ENCODE results near the gene KLHDC7A. TPM values are rescaled to one million over a fixed set of nuclear protein-coding genes. Genes with fewer than 3 reads are reported as not detected.

Gene KLHDC7A
- total RNA-seq, 4 donors from 2014 or later, result 0.08 to 0.31 (median 0.23) TPM; not detected in 1

- TF ChIP-seq CTCF (IDR thresholded peaks at IDR 0.05), result no peak
- TF ChIP-seq POLR2AphosphoS5 (IDR thresholded peaks at IDR 0.05), result no peak
- no peak for TF ChIP-seq EP300 (IDR thresholded peaks at IDR 0.05)
- Histone ChIP-seq H3K4me1 (peaks cover 11% of the 10 kb centered on the region), H3K4me3 (no peak overlapping the region), H3K27me3 (peaks cover 43% of the 10 kb centered on the region), H3K9me3 (no peaks in the 10 kb centered on the region), H3K36me3 (no peaks in the 10 kb centered on the region), H3K27ac (no peak overlapping the region)
- peak in 1 of 2 donors; percentile 40 for DNase-seq (ENCODE audit: low spot score in 2 of 2)
- WGBS, result 96% methylated on average over 43 of the region's 57 CpGs
Measured at GRCh38 chr1:18482721-18483425, 2.1 kb downstream of the KLHDC7A start.

GRCh38 chr1:18484276-18484675, 3.5 kb downstream of the KLHDC7A start:
- TF ChIP-seq CTCF (IDR thresholded peaks at IDR 0.05) (no peak), POLR2A (IDR thresholded peaks at IDR 0.05) (no peak), POLR2AphosphoS5 (IDR thresholded peaks at IDR 0.05) (no peak), EP300 (IDR thresholded peaks at IDR 0.05) (no peak)
- peaks cover 43% of the 10 kb centered on the region for H3K27me3 ChIP-seq
- no peak overlapping the region for H3K27ac ChIP-seq
- WGBS, result 90% methylated on average over 3 of the region's 3 CpGs
- H3K36me3 ChIP-seq, result no peaks in the 10 kb centered on the region
- DNase-seq (ENCODE audit: low spot score in 2 of 2), result no peak
- H3K9me3 ChIP-seq, result no peaks in the 10 kb centered on the region
- H3K4me1 ChIP-seq, result peaks cover 11% of the 10 kb centered on the region
- H3K4me3 ChIP-seq, result no peak overlapping the region

- Histone ChIP-seq H3K9me3 (no peaks in the 10 kb centered on the region), H3K36me3 (no peaks in the 10 kb centered on the region), H3K4me3 (no peak overlapping the region), H3K27ac (no peak overlapping the region), H3K4me1 (peaks cover 11% of the 10 kb centered on the region), H3K27me3 (peaks cover 45% of the 10 kb centered on the region)
- TF ChIP-seq CTCF (IDR thresholded peaks at IDR 0.05), result no peak
- DNase-seq (ENCODE audit: low spot score in 2 of 2), result peak in 1 of 2 donors; percentile 36
- WGBS, result 74% methylated on average over 2 of the region's 2 CpGs
Measured at GRCh38 chr1:18484721-18485120, 4.0 kb downstream of the KLHDC7A start.

DNA sequence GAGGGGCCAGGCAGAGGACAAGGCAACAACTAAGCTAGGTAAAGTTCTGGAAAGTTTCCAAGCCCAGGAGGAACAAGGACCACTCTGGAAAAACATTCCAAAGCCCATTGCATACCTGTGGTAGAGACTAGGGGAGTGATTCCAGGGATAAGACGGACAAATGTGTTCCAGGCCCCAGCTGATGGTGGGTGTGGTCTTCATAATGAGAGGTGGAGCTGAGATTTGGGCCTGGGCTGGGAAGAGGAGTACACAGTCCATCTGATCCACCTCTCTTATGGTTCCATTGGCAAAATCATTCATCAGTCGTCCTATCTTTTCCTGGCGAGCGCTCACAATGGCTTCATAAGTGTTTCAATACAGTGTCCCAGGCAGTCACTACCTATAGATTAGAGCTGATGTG, 4.5 kb downstream of the KLHDC7A start:
- 87% methylated on average over 4 of the region's 4 CpGs for WGBS
- Histone ChIP-seq H3K9me3 (no peaks in the 10 kb centered on the region), H3K4me3 (no peak overlapping the region), H3K27me3 (peaks cover 47% of the 10 kb centered on the region), H3K4me1 (peaks cover 8% of the 10 kb centered on the region), H3K27ac (no peak overlapping the region), H3K36me3 (no peaks in the 10 kb centered on the region)
- TF ChIP-seq POLR2AphosphoS5 (IDR thresholded peaks at IDR 0.05) (no peak), CTCF (IDR thresholded peaks at IDR 0.05) (no peak), EP300 (IDR thresholded peaks at IDR 0.05) (no peak), POLR2A (IDR thresholded peaks at IDR 0.05) (no peak)
- DNase-seq (ENCODE audit: low spot score in 2 of 2), result no peak

DNA sequence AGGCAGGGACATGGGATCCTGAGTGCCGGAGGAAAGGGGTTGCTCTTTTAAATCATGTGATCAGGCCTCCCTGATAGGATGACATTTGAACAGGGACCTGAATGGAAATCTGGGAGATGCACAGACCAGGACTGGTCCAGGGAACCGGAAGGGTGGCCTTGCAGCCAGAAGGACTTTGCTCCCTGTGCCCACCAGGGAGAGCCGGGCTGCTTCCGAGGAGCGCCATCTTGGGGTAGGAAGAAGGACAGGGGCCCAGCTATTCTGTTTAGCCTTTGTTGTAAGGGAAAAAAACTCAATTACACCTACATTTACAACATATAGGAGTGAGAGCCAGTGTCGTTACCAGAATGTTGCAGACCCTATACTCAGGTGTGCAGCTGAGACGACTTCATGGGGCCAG, 5.5 kb downstream of the KLHDC7A start:
- TF ChIP-seq EP300 (IDR thresholded peaks at IDR 0.05) (no peak), POLR2A (IDR thresholded peaks at IDR 0.05) (no peak), POLR2AphosphoS5 (IDR thresholded peaks at IDR 0.05) (no peak), CTCF (IDR thresholded peaks at IDR 0.05) (no peak)
- H3K27me3 ChIP-seq, result peaks cover 42% of the 10 kb centered on the region
- H3K4me3 ChIP-seq, result no peak overlapping the region
- H3K4me1 ChIP-seq, result no peaks in the 10 kb centered on the region
- no peaks in the 10 kb centered on the region for H3K36me3 ChIP-seq
- DNase-seq (ENCODE audit: low spot score in 2 of 2), result no peak
- WGBS, result 36% methylated on average over 7 of the region's 7 CpGs
- no peak overlapping the region for H3K27ac ChIP-seq
- no peaks in the 10 kb centered on the region for H3K9me3 ChIP-seq

All from suprapubic skin (tissue), 4 donors.